GM12874 (cell line): ENCODE data around the gene SLC1A3.

Experiments
- CTCF ChIP-seq: IDR thresholded peaks from 2 replicates; pipeline ENCODE4 v1.5.1; 2011; ENCODE audit warnings: low read depth, mild to moderate bottlenecking, control low read depth, low read length, moderate library complexity; ENCODE audit not compliant: insufficient read depth

SLC1A3 gene

GRCh38 chr5:36733183-36733582 lies 126.8 kb downstream of the SLC1A3 start:
- TF ChIP-seq CTCF, result no peak

GRCh38 chr5:36734422-36734821 lies 128.0 kb downstream of the SLC1A3 start:
- TF ChIP-seq CTCF, result no peak

GRCh38 chr5:36735891-36736290 lies 129.5 kb downstream of the SLC1A3 start:
- no peak for TF ChIP-seq CTCF
